IMR-90 (cell line): ENCODE results near the gene FOXS1. TPM values are rescaled to one million over a fixed set of nuclear protein-coding genes. Genes with fewer than 3 reads are reported as not detected.

ENCODE experiments used
- ATAC-seq: fragments of 200-7000 bp; cut with Tn5 transposase; 2 replicates; pipeline ENCODE4 v1.9.1; 2020; ENCODE audit warnings: low read depth, mild to moderate bottlenecking, moderate library complexity
- BruUV-seq: library from RNA; stranded (reverse); fragments of 400-500 nt; replicated peaks from 2 replicates; lab custom pipeline; 2021; lab: Mats Ljungman, UMichigan
- CTCF ChIA-PET: fragments of 300-600 bp; formaldehyde crosslinking; extraction: SDS; loops from one replicate; lab custom pipeline; 2021; ENCODE audit warnings: antibody characterized with exemption; lab: Yijun Ruan, JAX
- POLR2A ChIA-PET: fragments of 300-600 bp; sonication (Branson Sonifier 250); formaldehyde crosslinking; loops from one replicate; lab custom pipeline; 2022; ENCODE audit warnings: antibody characterized with exemption; ENCODE audit not compliant: unreplicated experiment; lab: Charles Lee
- DNase-seq: peaks from one replicate; pipeline ENCODE4 v3.0.0; 2013
- H2AFZ ChIP-seq: replicated peaks from 2 replicates; pipeline ENCODE3; 2013; ENCODE audit warnings: low read length, mild to moderate bottlenecking; ENCODE audit not compliant: poor library complexity
- H2AK5ac ChIP-seq: 2 replicates; pipeline ENCODE4 v1.6.1; 2013; ENCODE audit warnings: low read depth, low read length, inconsistent platforms
- H2AK9ac ChIP-seq: replicated peaks from 2 replicates; pipeline ENCODE3; 2013; ENCODE audit warnings: mild to moderate bottlenecking, low read depth, low read length, moderate library complexity; ENCODE audit not compliant: poor library complexity
- H2BK120ac ChIP-seq: 2 replicates; pipeline ENCODE4 v1.6.1; 2013; ENCODE audit warnings: low read depth, low read length, inconsistent platforms
- H2BK15ac ChIP-seq: 3 replicates; pipeline ENCODE4 v1.6.1; 2013; ENCODE audit warnings: low read depth, low read length, inconsistent platforms
- H2BK20ac ChIP-seq: 2 replicates; pipeline ENCODE4 v1.6.1; 2013; ENCODE audit warnings: low read depth, mild to moderate bottlenecking, inconsistent platforms, low read length, moderate library complexity
- H2BK5ac ChIP-seq: 2 replicates; pipeline ENCODE4 v1.6.1; 2013; ENCODE audit warnings: mild to moderate bottlenecking, low read depth, low read length, inconsistent platforms; ENCODE audit not compliant: poor library complexity, severe bottlenecking
- H3K14ac ChIP-seq: replicated peaks from 2 replicates; pipeline ENCODE4 v1.6.1; 2013; ENCODE audit warnings: low read depth, low read length, inconsistent platforms
- H3K18ac ChIP-seq: 2 replicates; pipeline ENCODE4 v1.6.1; 2013; ENCODE audit warnings: low read depth, low read length, control low read depth
- H3K23ac ChIP-seq: 2 replicates; pipeline ENCODE4 v1.6.1; 2013; ENCODE audit warnings: low read depth, low read length, inconsistent platforms
- H3K27ac ChIP-seq: 2 replicates; pipeline ENCODE4 v1.5.1; 2013; ENCODE audit warnings: mild to moderate bottlenecking, control low read depth, low read length; ENCODE audit not compliant: insufficient read depth
- H3K27me3 ChIP-seq: 2 replicates; pipeline ENCODE4 v1.6.1; 2013; ENCODE audit warnings: low read length; ENCODE audit not compliant: control insufficient read depth, insufficient read depth
- H3K36me3 ChIP-seq: 2 replicates; pipeline ENCODE4 v1.6.1; 2013; ENCODE audit warnings: low read length, mixed read lengths; ENCODE audit not compliant: control insufficient read depth, insufficient read depth
- H3K4ac ChIP-seq: 2 replicates; pipeline ENCODE4 v1.6.1; 2013; ENCODE audit warnings: low read depth, low read length, inconsistent platforms
- H3K4me1 ChIP-seq: 2 replicates; pipeline ENCODE4 v1.6.1; 2013; ENCODE audit warnings: low read length, mixed read lengths; ENCODE audit not compliant: control insufficient read depth, insufficient read depth
- H3K4me2 ChIP-seq: 2 replicates; pipeline ENCODE4 v1.6.1; 2013; ENCODE audit warnings: low read depth, mild to moderate bottlenecking, control low read depth, low read length, moderate library complexity
- H3K4me3 ChIP-seq: 2 replicates; pipeline ENCODE4 v1.5.1; 2013; ENCODE audit warnings: low read depth, mild to moderate bottlenecking, control low read depth, low read length, moderate library complexity; ENCODE audit not compliant: insufficient read depth
- H3K56ac ChIP-seq: 2 replicates; pipeline ENCODE4 v1.6.1; 2013; ENCODE audit warnings: low read length, inconsistent platforms; ENCODE audit not compliant: insufficient read depth; ENCODE audit errors: extremely low read depth
- H3K79me1 ChIP-seq, 2 experiments: 2 replicates each; pipeline ENCODE4 v1.6.1; 2013; ENCODE audit warnings: low read length in 2 of 2, inconsistent platforms in 1 of 2, low read depth in 1 of 2
- H3K9ac ChIP-seq: 2 replicates; pipeline ENCODE4 v1.6.1; 2013; ENCODE audit warnings: low read depth, low read length, control low read depth
- H3K9me1 ChIP-seq: 2 replicates; pipeline ENCODE4 v1.6.1; 2013; ENCODE audit warnings: low read length, inconsistent platforms; ENCODE audit not compliant: insufficient read depth
- H3K9me3 ChIP-seq: 2 replicates; pipeline ENCODE4 v1.6.1; 2013; ENCODE audit warnings: low read length; ENCODE audit not compliant: control insufficient read depth, insufficient read depth
- H4K20me1 ChIP-seq: 2 replicates; pipeline ENCODE4 v1.6.1; 2013; ENCODE audit warnings: low read length, inconsistent platforms; ENCODE audit not compliant: insufficient read depth
- H4K5ac ChIP-seq: 2 replicates; pipeline ENCODE4 v1.6.1; 2013; ENCODE audit warnings: mild to moderate bottlenecking, low read depth, low read length, control low read depth
- H4K8ac ChIP-seq, 2 experiments: 2 replicates each; pipeline ENCODE4 v1.6.1; 2013; ENCODE audit warnings: low read depth in 2 of 2, low read length in 2 of 2, control low read depth in 1 of 2, inconsistent platforms in 1 of 2
- H4K91ac ChIP-seq: 2 replicates; pipeline ENCODE4 v1.6.1; 2013; ENCODE audit warnings: low read depth, low read length, inconsistent platforms; ENCODE audit not compliant: insufficient read depth
- BHLHE40 ChIP-seq: fragments of 150-350 bp; IDR thresholded peaks from 2 replicates; pipeline ENCODE4 v1.6.1; 2016; ENCODE audit warnings: mild to moderate bottlenecking, low read depth, low read length
- CHD1 ChIP-seq: IDR thresholded peaks from 2 replicates; pipeline ENCODE4 v1.6.1; 2012; ENCODE audit warnings: low read depth, low read length, improper control_type of control experiment
- ELK1 ChIP-seq: fragments of 150-350 bp; IDR thresholded peaks from 2 replicates; pipeline ENCODE4 v1.6.1; 2016; ENCODE audit warnings: low read depth, mild to moderate bottlenecking, low read length, moderate library complexity, borderline replicate concordance
- FOS ChIP-seq: fragments of 150-350 bp; IDR thresholded peaks from 2 replicates; pipeline ENCODE4 v1.6.1; 2016; ENCODE audit warnings: low read depth, low read length
- MAFK ChIP-seq: IDR thresholded peaks from 2 replicates; pipeline ENCODE4 v1.6.1; 2012; ENCODE audit warnings: low read depth, low read length, improper control_type of control experiment
- MAZ ChIP-seq: IDR thresholded peaks from 2 replicates; pipeline ENCODE4 v1.6.1; 2012; ENCODE audit warnings: low read depth, mild to moderate bottlenecking, low read length, improper control_type of control experiment, moderate library complexity, borderline replicate concordance
- NFE2L2 ChIP-seq: fragments of 150-350 bp; IDR thresholded peaks from 2 replicates; pipeline ENCODE4 v1.6.1; 2016; ENCODE audit warnings: low read depth, mild to moderate bottlenecking, low read length
- POLR2A ChIP-seq: IDR thresholded peaks from 2 replicates; pipeline ENCODE4 v1.6.1; 2012; ENCODE audit warnings: mild to moderate bottlenecking, low read depth, low read length
- RCOR1 ChIP-seq: IDR thresholded peaks from 2 replicates; pipeline ENCODE4 v1.6.1; 2012; ENCODE audit warnings: mild to moderate bottlenecking, low read length, improper control_type of control experiment; ENCODE audit not compliant: insufficient replicate concordance
- USF2 ChIP-seq: fragments of 150-350 bp; IDR thresholded peaks from 2 replicates; pipeline ENCODE4 v1.6.1; 2017; ENCODE audit warnings: mild to moderate bottlenecking, antibody characterized with exemption, low read length, low read depth
- WGBS, 2 experiments: methylation state at CpG; one replicate each; pipeline versions ENCODE4 v1.1.5 to v1.1.7; 2013; ENCODE audit warnings: missing lambda C conversion rate in 2 of 2; ENCODE audit not compliant: insufficient read length in 1 of 2; ENCODE audit errors: extremely low coverage in 2 of 2; 5-methylcytosine and 5-hydroxymethylcytosine counted together
- dilution Hi-C: fragments of 300-500 bp; cut with HindIII; formaldehyde crosslinking; loops from one replicate; pipeline ENCODE4 v1.14.3; 2018; ENCODE audit warnings: low sequenced_read_pairs; ENCODE audit not compliant: unreplicated experiment
- in situ Hi-C: fragments of 300-500 bp; cut with MboI; formaldehyde crosslinking; loops from 3 replicates; pipeline ENCODE4 v1.14.3; 2019; ENCODE audit warnings: low sequenced_read_pairs, inconsistent platforms, mixed read lengths
- intact Hi-C: fragments of 100-400 bp; cut with micrococcal nuclease; formaldehyde crosslinking; loops from 2 replicates; pipeline ENCODE4 v1.10.0; 2022
- polyA plus RNA-seq, 3 experiments: library from polyadenylated mRNA; depleted of rRNA; stranded (reverse); fragments of >200 nt; gene quantifications; 2 replicates each; pipeline ENCODE4 v1.2.3, GENCODE V29; 2012; ENCODE audit warnings: low replicate concordance in 1 of 3
- total RNA-seq: library from RNA; depleted of rRNA; stranded (reverse); fragments of >200 nt; gene quantifications from 2 replicates; pipeline ENCODE4 v1.2.3, GENCODE V29; 2012

The FOXS1 gene
- total and polyA plus RNA-seq, 2 of the 4 experiments (the other 2 are of a cell fraction), result not detected

- TF ChIP-seq NFE2L2 (no peak), FOS (no peak)
These were observed 25.6 kb upstream of the FOXS1 start (continued) for GRCh38 chr20:31870726-31871617.

GRCh38 chr20:31869942-31870725 is 24.7 kb upstream of the FOXS1 start, which contains the start of the genes DUSP15 and TTLL9:
DUSP15 (minus strand) TSS chr20:31870527; CDS start chr20:31870337, 190 bp downstream.
TTLL9 (plus strand) TSS chr20:31870634; CDS start chr20:31871127, 493 bp downstream.
- peak; percentile 86 for ATAC-seq
- no peak for TF ChIP-seq ELK1
- no peak for TF ChIP-seq POLR2A
- TF ChIP-seq USF2, result no peak
- no peak for TF ChIP-seq CHD1
- TF ChIP-seq BHLHE40, result no peak
- TF ChIP-seq MAFK, result no peak
- no peak for TF ChIP-seq RCOR1
- no peak for TF ChIP-seq MAZ

More at GRCh38 chr20:31869942-31870725, 24.7 kb upstream of the FOXS1 start, which contains the start of the genes DUSP15 and TTLL9:
- H3K9ac ChIP-seq, result no peak within 1 kb of the TSS
- H3K4me2 ChIP-seq, result peak within 1 kb of the TSS; percentile 97
- no peaks in the 10 kb centered on the region for H3K36me3 ChIP-seq
- H3K18ac ChIP-seq, result no peak within 1 kb of the TSS
- 1% methylated on average over 36 of the region's 80 CpGs; no CpG with 5 or more reads in 1 of the 2 experiments for WGBS, 2 experiments
- no peak within 1 kb of the TSS for H3K14ac ChIP-seq
- peaks cover 2% of the 10 kb centered on the region; the same call in 1 of the 2 replicates for H3K9me3 ChIP-seq
- no TSS peak for BruUV-seq
- in situ Hi-C loops, result no loop called here
- peak within 1 kb of the TSS; percentile 45 for H2AK9ac ChIP-seq
- no peak within 1 kb of the TSS for H2BK120ac ChIP-seq
- no peak within 1 kb of the TSS for H2BK20ac ChIP-seq
- intact Hi-C loops, result no loop called here
- H3K4ac ChIP-seq, result no peak within 1 kb of the TSS
- no peak within 1 kb of the TSS for H4K8ac ChIP-seq
- no peak within 1 kb of the TSS for H2BK15ac ChIP-seq
- peak within 1 kb of the TSS; percentile 83 for H2AFZ ChIP-seq
- peak within 1 kb of the TSS; percentile 42 for H3K4me3 ChIP-seq
- no peak within 1 kb of the TSS for H4K91ac ChIP-seq
- no peaks in the 10 kb centered on the region for H4K20me1 ChIP-seq
- no peak for DNase-seq
- no peaks in the 10 kb centered on the region for H3K79me1 ChIP-seq
- ChIA-PET POLR2A (no interaction called here), CTCF (no interaction called here)
- H3K27ac ChIP-seq, result no peak within 1 kb of the TSS
- H3K23ac ChIP-seq, result peak within 1 kb of the TSS; percentile 93
- H3K4me1 ChIP-seq, result no peaks in the 10 kb centered on the region
- no peak within 1 kb of the TSS for H4K5ac ChIP-seq
- dilution Hi-C loops, result no loop called here
- no peak within 1 kb of the TSS for H2BK5ac ChIP-seq
- H3K27me3 ChIP-seq, result peaks cover 68% of the 10 kb centered on the region
- no peak within 1 kb of the TSS for H3K56ac ChIP-seq
- H2AK5ac ChIP-seq, result no peak within 1 kb of the TSS; the same call in 1 of the 2 replicates
- H3K9me1 ChIP-seq, result no peaks in the 10 kb centered on the region; the same call in 1 of the 2 replicates
